Forelimb muscle (tissue), 1 donor: ENCODE results near the gene TSC2. TPM values are rescaled to one million over a fixed set of nuclear protein-coding genes. Genes with fewer than 3 reads are reported as not detected.
"Not testable (repeated sequence)": the region's sequence is repeated elsewhere in the genome, so short reads cannot be mapped to it uniquely, and the experiment has no call there.

Experiments used
- DNase-seq: peaks from one replicate; pipeline ENCODE4 v3.0.0-alpha.2; 2013; ENCODE audit warnings: low read depth
- polyA plus RNA-seq: library from polyadenylated mRNA; unstranded; fragments of 120-200 nt; gene quantifications from one replicate; pipeline ENCODE4 v1.2.1, GENCODE V29; 2013; ENCODE audit not compliant: insufficient read length

TSC2 gene
- polyA plus RNA-seq, 1 donor, result 70.4 TPM

GRCh38 chr16:2105291-2105690 is 57.5 kb downstream of the TSC2 start:
- DNase-seq, result not testable (repeated sequence)

- not testable (repeated sequence) for DNase-seq
Measured at GRCh38 chr16:2105769-2106168, 58.0 kb downstream of the TSC2 start.

- DNase-seq, result not testable (repeated sequence)
Measured at GRCh38 chr16:2106211-2106610, 58.4 kb downstream of the TSC2 start.

GRCh38 chr16:2107121-2107790 is 59.5 kb downstream of the TSC2 start:
- DNase-seq, result not testable (repeated sequence)

- DNase-seq, result not testable (repeated sequence)
Measured at GRCh38 chr16:2107791-2108125, 60.0 kb downstream of the TSC2 start.

GRCh38 chr16:2108446-2109270 is 60.9 kb downstream of the TSC2 start:
- not testable (repeated sequence) for DNase-seq

- not testable (repeated sequence) for DNase-seq
Measured at GRCh38 chr16:2109271-2109580, 61.4 kb downstream of the TSC2 start.

- DNase-seq, result not testable (repeated sequence)
Measured at GRCh38 chr16:2109872-2110271, 62.1 kb downstream of the TSC2 start.

- DNase-seq, result not testable (repeated sequence)
Measured at GRCh38 chr16:2110332-2111008, 62.7 kb downstream of the TSC2 start.

- not testable (repeated sequence) for DNase-seq
Measured at GRCh38 chr16:2111009-2111353, 63.2 kb downstream of the TSC2 start.

- not testable (repeated sequence) for DNase-seq
Measured at GRCh38 chr16:2111412-2112335, 63.9 kb downstream of the TSC2 start.

- not testable (repeated sequence) for DNase-seq
Measured at GRCh38 chr16:2112539-2113106, 64.8 kb downstream of the TSC2 start.

- DNase-seq, result not testable (repeated sequence)
Measured at GRCh38 chr16:2114225-2114624, 66.4 kb downstream of the TSC2 start.

GRCh38 chr16:2114885-2115590 is 67.3 kb downstream of the TSC2 start:
- DNase-seq, result not testable (repeated sequence)

- no peak for DNase-seq
Measured at GRCh38 chr16:2115591-2115973, 67.8 kb downstream of the TSC2 start.

GRCh38 chr16:2116428-2116827 is 68.6 kb downstream of the TSC2 start:
- DNase-seq, result not testable (repeated sequence)

GRCh38 chr16:2117341-2117740 is 69.6 kb downstream of the TSC2 start:
- not testable (repeated sequence) for DNase-seq

GRCh38 chr16:2117960-2118722 is 70.4 kb downstream of the TSC2 start:
- not testable (repeated sequence) for DNase-seq

- DNase-seq, result not testable (repeated sequence)
Measured at GRCh38 chr16:2121325-2121724, 73.5 kb downstream of the TSC2 start.

GRCh38 chr16:2121853-2122252 is 74.1 kb downstream of the TSC2 start:
- DNase-seq, result no peak
